Measurements from ENCODE around the gene SIVA1. TPM values are rescaled to one million over a fixed set of nuclear protein-coding genes. Genes with fewer than 3 reads are reported as not detected.

Gene SIVA1
- total RNA-seq, 6 experiments from 2014 or later, result 38.1 to 252 (median 50.6) TPM

GRCh38 chr14:104783484-104784217, 30.7 kb downstream of the SIVA1 start:
- Histone ChIP-seq H3K27ac (no peak overlapping the region), H3K36me3 (peaks cover 0 to 3% (median 0%) of the 10 kb centered on the region in 4 donors), H3K27me3 (no peaks in the 10 kb centered on the region), H3K4me3 (no peak overlapping the region), H3K4me1 (peaks cover 0 to 22% (median 10%) of the 10 kb centered on the region in 4 donors), H3K9me3 (no peaks in the 10 kb centered on the region)
- DNase-seq (no peak), ATAC-seq (no peak)
- intact Hi-C loops (cut with DNase I), result no loop called here
- WGBS (ENCODE audit: insufficient coverage, low coverage, low lambda C conversion rate, missing lambda C conversion rate), result no CpG with 5 or more reads among the region's 16 CpGs
- TF ChIP-seq POLR2A (IDR thresholded peaks at IDR 0.05), result no peak
- TF ChIP-seq CTCF (IDR thresholded peaks at IDR 0.05), result no peak

- Histone ChIP-seq H3K4me3 (no peak overlapping the region), H3K4me1 (peaks cover 0 to 27% (median 12%) of the 10 kb centered on the region in 4 donors), H3K9me3 (no peaks in the 10 kb centered on the region), H3K27me3 (no peaks in the 10 kb centered on the region), H3K36me3 (peaks cover 0 to 3% (median 0%) of the 10 kb centered on the region in 4 donors), H3K27ac (no peak overlapping the region)
- DNase-seq, result no peak
- ATAC-seq, result no peak
- WGBS (ENCODE audit: insufficient coverage, low coverage, low lambda C conversion rate, missing lambda C conversion rate), result 60% methylated on average over 1 of the region's 9 CpGs
- intact Hi-C loops (cut with DNase I), result no loop called here
- TF ChIP-seq POLR2A (IDR thresholded peaks at IDR 0.05), result no peak
- no peak for TF ChIP-seq CTCF (IDR thresholded peaks at IDR 0.05)
These were observed 31.2 kb downstream of the SIVA1 start for GRCh38 chr14:104784218-104784568.

- Histone ChIP-seq H3K27me3 (no peaks in the 10 kb centered on the region), H3K27ac (no peak overlapping the region), H3K4me3 (no peak overlapping the region), H3K9me3 (no peaks in the 10 kb centered on the region), H3K36me3 (peaks cover 0 to 3% (median 0%) of the 10 kb centered on the region in 4 donors), H3K4me1 (peaks cover 0 to 36% (median 17%) of the 10 kb centered on the region in 4 donors)
- TF ChIP-seq CTCF (IDR thresholded peaks at IDR 0.05) (no peak), POLR2A (IDR thresholded peaks at IDR 0.05) (no peak)
- WGBS (ENCODE audit: insufficient coverage, low coverage, low lambda C conversion rate, missing lambda C conversion rate), result no CpG with 5 or more reads among the region's 36 CpGs
- ATAC-seq (no peak), DNase-seq (no peak)
- intact Hi-C loops (cut with DNase I), result no loop called here
These were observed 32.1 kb downstream of the SIVA1 start for GRCh38 chr14:104784846-104785707.

- Histone ChIP-seq H3K27me3 (no peaks in the 10 kb centered on the region), H3K27ac (no peak overlapping the region), H3K9me3 (no peaks in the 10 kb centered on the region), H3K4me3 (no peak overlapping the region), H3K4me1 (peaks cover 0 to 42% (median 20%) of the 10 kb centered on the region in 4 donors), H3K36me3 (peaks cover 0 to 3% (median 0%) of the 10 kb centered on the region in 4 donors)
- intact Hi-C loops (cut with DNase I), result no loop called here
- ATAC-seq (no peak), DNase-seq (no peak)
- no peak for TF ChIP-seq CTCF (IDR thresholded peaks at IDR 0.05)
- TF ChIP-seq POLR2A (IDR thresholded peaks at IDR 0.05), result no peak
- 80% methylated on average over 1 of the region's 13 CpGs for WGBS (ENCODE audit: insufficient coverage, low coverage, low lambda C conversion rate, missing lambda C conversion rate)
These were observed 32.7 kb downstream of the SIVA1 start for GRCh38 chr14:104785708-104786080.

All from right lobe of liver (tissue), 6 donors.